ENCODE results near the gene WDR59. TPM values are rescaled to one million over a fixed set of nuclear protein-coding genes. Genes with fewer than 3 reads are reported as not detected.
A peak's percentile ranks its signal among the peaks of the same experiment; 100 is the strongest.

WDR59 gene
- total RNA-seq, 1 donor from 2014 or later: 47.3 TPM

- no peak for DNase-seq (ENCODE audit: low spot score)
Observed at GRCh38 chr16:74987027-74987681, 2.2 kb upstream of the WDR59 start.

DNA sequence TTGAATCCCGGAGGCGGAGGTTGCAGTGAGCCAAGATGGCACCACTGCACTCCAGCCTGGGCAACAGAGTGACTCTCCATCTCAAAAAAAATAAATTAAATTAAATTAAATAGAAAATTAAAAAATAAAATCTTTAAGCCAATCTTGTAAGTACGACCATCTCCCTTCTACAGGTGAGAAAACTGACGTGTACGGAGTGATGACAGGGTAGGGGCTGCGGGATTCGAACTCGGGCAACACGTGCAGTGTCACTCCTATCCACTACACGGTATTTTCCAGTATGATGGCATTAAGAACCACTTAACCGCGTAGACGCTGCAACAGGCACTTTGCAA lies 762 bp downstream of the WDR59 start:
- no peak for DNase-seq (ENCODE audit: low spot score)

- no peak for DNase-seq (ENCODE audit: low spot score)
Observed at GRCh38 chr16:74982256-74982655, 2.7 kb downstream of the WDR59 start.

- no peak for DNase-seq (ENCODE audit: low spot score)
Observed at GRCh38 chr16:74975591-74975990, 9.3 kb downstream of the WDR59 start.

- no peak for DNase-seq (ENCODE audit: low spot score)
Observed at GRCh38 chr16:74973304-74973703, 11.6 kb downstream of the WDR59 start.

DNA sequence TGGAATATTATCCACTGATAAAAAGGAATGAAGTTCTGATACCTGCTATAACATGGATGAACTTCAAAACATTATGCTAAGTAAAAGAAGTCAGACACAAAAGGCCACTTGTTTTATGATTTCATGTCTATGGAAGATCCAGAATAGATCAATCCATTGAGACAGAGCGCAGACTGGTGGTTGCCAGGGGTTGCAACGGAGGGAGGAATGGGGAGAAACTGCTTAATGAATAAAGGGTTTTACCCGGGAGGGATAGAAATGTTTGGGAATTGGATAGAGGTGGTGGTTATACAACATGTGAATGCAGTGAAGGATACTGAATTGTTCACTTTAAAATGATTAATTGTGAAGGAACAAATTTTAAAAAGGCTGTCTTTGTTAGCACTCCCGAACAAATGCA lies 30.2 kb downstream of the WDR59 start:
- peak; percentile 9 for DNase-seq (ENCODE audit: low spot score)

DNA sequence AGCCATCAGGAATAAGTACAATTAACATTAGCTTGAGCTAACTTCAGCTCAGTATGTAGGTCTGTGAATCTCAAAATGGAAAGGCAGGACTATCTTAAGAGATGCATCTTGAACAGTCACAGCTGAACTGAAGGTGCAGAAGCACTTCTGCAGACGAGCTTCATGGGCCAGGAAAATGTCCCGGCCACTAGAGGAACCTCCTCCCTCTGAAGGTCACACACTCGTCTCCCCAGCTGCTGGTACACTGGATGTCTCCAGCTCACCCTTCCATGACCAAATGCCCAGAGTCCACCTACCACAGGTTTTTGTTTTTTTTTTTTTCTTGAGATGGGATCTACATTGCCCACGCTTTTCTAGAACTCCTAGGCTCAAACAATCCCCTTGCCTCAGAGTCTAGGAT lies 33.2 kb downstream of the WDR59 start:
- DNase-seq (ENCODE audit: low spot score): peak; percentile 33

GRCh38 chr16:74951206-74951605 lies 33.7 kb downstream of the WDR59 start:
- peak; percentile 73 for DNase-seq (ENCODE audit: low spot score)

DNA sequence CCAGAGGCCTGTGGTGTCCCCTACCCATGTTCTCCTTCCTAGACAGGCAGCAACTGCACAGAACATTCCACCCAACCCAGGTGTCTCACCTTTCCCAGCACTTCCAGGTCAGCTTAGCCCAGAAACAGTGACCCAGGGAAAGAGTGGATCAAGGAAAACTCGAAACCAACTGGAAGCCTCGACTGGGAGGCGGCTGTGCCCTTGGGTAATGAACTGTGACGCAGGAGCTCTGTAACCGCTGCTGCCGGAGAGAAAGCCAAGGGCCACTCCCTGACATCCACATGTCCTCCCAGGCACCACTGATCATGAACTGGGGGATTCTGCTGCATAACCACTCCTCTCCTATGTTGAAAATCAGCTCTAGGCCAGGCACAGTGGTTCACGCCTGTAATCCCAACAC lies 34.4 kb downstream of the WDR59 start:
- peak; percentile 47 for DNase-seq (ENCODE audit: low spot score)

GRCh38 chr16:74949309-74949708 lies 35.6 kb downstream of the WDR59 start:
- DNase-seq (ENCODE audit: low spot score): no peak

GRCh38 chr16:74944466-74944865 lies 40.5 kb downstream of the WDR59 start:
- DNase-seq (ENCODE audit: low spot score): no peak

DNA sequence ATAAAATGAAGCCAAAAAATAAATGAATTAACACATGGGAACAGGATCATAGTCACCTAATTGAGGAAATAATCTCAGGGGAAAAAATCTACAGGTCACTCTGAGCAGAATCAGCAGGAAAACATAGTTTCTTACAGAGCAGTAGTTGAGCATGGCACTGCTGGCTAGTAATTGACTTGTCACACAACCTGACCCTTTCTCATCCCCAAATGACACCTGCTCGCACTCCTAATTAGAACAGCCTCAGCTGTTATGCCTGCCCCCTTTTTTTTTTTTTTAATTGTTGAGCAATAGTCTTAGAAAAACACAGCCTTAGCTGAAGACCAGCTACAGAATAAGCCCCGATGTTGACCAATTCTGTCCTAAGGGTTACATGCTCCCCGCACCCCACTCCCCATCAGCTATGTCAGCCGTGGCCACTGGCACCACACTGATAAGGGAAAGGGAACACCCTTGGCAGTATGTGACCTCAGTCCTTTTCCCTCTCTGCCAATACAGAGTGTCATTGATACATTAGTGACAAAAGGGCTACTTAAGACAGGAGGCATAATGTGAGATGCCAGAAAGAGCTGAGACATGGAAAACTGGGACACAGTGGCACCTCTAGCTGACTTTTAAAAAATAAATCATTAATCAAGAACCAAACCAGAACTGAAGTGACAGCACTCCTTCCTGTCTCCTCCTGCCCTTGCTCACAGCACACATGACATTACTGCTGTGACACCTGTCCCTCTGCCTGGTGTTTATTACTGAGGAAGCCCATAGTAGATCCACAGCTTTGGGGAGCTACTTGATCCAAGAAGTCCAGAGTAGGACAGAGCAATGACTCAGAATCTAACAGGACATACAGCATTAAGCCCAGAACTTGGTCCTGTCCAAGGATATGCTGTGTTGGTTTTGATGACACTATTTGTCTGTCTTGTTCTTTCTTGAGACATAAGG lies 41.7 kb downstream of the WDR59 start:
- no peak for DNase-seq (ENCODE audit: low spot score)

DNA sequence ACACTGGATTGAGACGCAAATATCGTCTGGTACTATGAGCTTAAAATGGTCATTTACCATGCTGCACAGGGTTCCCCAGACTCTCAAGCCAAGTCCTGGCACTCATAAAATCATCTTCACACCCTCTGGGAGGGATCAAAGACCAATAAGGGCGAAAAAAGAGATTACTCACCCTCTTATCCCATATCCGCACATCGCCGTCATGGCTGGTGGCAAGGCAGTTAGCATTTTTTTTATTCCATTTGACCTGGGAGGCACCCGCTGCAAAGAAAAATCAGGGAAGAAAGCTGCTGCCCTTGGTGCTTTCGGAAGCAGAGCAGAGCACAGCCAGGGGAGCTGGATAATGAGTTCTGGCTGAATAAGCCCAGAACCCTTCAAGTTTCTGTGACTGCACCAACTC lies 42.4 kb downstream of the WDR59 start:
- no peak for DNase-seq (ENCODE audit: low spot score)

DNA sequence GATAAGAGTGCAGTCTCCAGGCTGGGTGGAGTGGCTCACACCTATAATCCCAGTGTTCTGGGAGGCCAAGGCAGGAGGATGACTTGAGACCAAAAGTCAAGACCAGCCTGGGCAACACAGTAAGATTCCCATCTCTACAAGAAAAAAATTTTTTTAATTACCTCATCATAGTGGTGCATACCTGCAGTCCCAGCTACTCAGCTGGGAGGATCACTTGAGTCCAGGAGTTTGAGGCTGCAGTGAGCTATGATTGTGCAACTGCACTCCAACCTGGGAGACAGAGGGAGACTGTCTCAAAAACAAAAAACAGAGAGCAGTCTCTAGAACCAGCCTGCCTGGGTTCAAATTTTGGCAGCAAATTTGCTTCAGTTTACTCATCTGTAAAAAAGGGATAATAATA lies 45.2 kb downstream of the WDR59 start:
- DNase-seq (ENCODE audit: low spot score): no peak

GRCh38 chr16:74936902-74937560 lies 47.9 kb downstream of the WDR59 start:
- no peak for DNase-seq (ENCODE audit: low spot score)

GRCh38 chr16:74931445-74931844 lies 53.5 kb downstream of the WDR59 start:
- DNase-seq (ENCODE audit: low spot score): no peak

GRCh38 chr16:74929636-74930035 lies 55.3 kb downstream of the WDR59 start:
- DNase-seq (ENCODE audit: low spot score): no peak

- DNase-seq (ENCODE audit: low spot score): no peak
Observed at GRCh38 chr16:74926805-74927204, 58.1 kb downstream of the WDR59 start.

GRCh38 chr16:74923766-74924460 lies 61.0 kb downstream of the WDR59 start:
- no peak for DNase-seq (ENCODE audit: low spot score)

DNA sequence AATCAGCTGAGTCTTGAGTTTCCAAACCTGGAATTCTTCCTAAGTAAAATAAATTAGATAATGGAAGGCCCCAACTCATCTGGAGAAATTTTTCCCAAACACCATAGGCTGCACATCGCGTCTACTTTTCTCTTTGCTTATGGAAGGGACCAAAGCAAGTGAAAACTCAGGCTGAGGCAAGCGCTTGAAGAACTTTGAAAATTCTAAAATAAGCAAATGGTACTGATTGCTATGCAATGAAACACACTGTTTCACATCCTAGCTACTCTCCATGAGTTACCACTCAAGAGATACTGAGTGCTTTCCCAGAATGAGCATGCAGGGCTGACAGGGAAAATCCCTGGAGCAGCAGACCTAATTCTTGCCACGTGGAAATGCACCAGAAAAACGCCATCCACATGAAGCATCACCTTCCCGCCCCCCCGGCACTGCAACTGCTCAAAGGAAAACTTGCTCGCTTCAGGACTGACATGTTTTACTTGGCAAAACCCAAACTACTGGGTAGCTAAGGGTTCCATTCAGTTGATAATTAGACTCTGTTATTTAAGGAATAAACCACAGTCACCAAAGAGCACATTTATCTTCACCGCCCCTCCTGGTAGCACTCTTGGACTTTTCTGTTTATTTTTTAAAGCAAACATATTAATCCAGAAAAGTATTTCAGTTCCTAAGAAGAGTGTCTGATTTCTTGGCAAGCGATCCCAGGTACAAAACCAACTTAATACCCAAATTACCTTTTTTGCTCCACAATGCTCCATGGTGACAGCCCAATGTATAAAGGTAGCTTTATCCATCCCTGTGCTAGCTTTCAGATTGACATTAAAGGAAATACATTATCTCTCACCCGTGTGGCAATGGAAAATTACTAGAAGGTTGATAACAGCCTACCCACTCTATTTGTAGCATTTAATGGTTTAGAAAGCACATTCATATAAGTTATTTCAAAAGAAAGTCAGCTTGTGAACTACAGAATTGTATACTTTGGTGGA lies 62.5 kb downstream of the WDR59 start:
- DNase-seq (ENCODE audit: low spot score): no peak

Data from mesenteric fat pad (tissue), 1 donor.